ENCODE results near the gene TM9SF2.
A peak's percentile ranks its signal among the peaks of the same experiment; 100 is the strongest.
"Not testable (repeated sequence)": the region's sequence is repeated elsewhere in the genome, so short reads cannot be mapped to it uniquely, and the experiment has no call there.

TM9SF2 gene, protein sequence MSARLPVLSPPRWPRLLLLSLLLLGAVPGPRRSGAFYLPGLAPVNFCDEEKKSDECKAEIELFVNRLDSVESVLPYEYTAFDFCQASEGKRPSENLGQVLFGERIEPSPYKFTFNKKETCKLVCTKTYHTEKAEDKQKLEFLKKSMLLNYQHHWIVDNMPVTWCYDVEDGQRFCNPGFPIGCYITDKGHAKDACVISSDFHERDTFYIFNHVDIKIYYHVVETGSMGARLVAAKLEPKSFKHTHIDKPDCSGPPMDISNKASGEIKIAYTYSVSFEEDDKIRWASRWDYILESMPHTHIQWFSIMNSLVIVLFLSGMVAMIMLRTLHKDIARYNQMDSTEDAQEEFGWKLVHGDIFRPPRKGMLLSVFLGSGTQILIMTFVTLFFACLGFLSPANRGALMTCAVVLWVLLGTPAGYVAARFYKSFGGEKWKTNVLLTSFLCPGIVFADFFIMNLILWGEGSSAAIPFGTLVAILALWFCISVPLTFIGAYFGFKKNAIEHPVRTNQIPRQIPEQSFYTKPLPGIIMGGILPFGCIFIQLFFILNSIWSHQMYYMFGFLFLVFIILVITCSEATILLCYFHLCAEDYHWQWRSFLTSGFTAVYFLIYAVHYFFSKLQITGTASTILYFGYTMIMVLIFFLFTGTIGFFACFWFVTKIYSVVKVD

DNA sequence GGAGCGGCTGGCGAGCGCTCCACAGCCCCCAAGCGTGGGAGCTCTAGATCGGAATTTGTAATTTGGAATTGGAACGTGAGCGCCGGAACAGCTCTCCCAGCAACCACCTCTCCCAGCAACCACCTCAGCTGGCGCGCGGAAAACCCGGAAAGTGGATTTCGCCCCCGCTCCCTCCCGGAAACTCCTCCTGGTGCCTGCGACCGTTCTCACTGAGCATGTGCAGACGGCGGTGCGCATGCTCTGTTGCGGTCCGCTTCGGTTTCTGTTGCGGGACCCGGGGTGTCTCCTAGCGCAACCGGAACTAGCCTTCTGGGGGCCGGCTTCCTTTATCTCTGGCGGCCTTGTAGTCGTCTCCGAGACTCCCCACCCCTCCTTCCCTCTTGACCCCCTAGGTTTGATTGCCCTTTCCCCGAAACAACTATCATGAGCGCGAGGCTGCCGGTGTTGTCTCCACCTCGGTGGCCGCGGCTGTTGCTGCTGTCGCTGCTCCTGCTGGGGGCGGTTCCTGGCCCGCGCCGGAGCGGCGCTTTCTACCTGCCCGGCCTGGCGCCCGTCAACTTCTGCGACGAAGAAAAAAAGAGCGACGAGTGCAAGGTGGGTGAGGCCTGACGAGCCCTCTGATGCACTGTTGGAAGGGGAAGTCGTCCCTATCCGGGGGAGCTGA, at the start of gene TM9SF2:
TSS of gene TM9SF2 (plus strand) at position 289 of the 664 bp plus-strand sequence. CDS start at position 424, 135 bp downstream.
- DNase-seq (ENCODE audit: low read depth in 2 of 3, low spot score in 1 of 3): peak; percentile 95 to 98 (median 96)

DNA sequence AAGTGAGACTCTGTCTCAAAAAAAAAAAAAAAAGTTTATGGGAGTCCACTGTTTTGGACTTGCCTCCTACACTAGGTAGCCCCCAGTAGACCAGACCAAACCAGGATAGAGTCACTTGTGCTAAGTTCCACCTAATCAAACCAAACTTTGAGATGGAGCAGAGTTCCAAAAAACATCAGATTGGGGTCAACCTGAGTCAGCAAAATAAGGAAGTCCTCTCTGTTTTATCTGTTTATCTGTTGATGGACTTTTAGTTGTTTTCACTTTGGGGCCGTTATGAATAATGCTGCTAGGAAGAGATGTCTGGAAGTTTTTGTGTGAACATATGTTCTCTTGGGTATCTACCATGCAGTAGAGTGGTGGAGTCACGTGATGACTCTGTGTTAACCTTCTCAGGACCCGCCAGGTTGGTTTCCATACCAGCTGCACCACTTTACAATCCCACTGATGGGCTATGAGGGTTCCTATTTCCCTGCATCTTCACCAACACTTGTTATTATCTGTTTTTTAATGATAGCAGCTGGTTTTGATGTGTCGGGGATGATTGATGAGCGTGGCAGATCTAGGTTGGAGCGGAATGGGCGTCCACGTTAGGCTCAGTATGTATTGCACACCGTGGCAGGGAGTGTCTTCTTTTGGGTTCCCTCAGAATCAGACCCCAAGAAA, 46.6 kb upstream of the TM9SF2 start:
- DNase-seq (ENCODE audit: low read depth in 2 of 3, low spot score in 1 of 3): no peak

DNA sequence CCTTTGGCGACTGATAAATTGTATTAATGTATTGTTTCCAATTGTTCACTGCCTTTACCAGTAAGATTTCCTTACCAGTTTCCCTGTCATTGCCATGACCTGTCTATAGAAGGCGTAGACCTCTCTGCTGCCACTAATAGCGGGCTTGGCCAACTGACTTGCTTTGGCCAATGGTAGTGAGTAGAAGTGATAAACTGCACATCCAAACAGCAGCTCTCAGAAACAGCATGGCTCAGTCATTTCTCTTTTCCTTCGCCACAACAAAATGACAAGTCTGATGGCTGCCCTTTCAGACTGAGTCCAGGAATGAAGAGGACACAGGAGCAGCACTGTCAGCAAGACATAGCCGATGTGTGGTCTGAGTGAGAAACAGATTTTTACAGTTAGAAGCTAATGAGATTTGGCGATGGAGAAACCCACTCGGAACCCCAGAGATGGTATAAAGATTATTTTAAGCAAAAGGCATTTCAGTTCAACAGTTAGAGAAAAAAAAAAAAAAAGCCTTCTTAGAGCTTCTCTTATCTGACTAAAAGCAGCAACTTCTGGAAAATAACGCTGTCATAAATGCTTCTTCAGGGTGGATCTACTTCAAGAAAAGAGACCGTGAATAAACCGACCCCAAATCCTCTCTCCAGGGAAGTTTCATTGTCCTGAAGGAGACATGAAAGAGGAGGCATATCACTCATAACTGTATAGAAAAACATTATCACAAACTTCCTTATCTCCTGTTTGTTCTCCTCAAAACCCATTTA, 42.0 kb upstream of the TM9SF2 start:
- no peak for DNase-seq (ENCODE audit: low read depth in 2 of 3, low spot score in 1 of 3)

DNA sequence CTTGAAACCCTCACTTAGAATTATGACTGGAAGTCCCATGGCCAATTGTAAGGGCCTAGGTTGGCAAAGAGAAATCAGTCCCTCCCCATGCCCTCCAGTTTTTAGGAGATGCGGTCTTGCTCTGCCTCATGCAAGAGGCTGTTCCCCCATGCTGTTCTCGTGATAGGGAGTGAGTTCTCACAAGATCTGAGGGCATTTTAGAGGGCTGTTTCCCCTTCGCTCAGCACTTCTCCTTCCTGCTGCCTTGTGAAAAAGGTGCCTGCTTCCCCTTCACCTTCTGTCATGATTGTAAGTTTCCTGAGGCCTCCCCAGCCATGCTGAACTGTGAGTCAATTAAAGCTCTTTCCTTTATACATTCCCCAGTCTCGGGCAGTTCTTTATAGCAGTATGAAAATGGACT, 40.5 kb upstream of the TM9SF2 start:
- DNase-seq (ENCODE audit: low read depth in 2 of 3, low spot score in 1 of 3): not testable (repeated sequence)

DNA sequence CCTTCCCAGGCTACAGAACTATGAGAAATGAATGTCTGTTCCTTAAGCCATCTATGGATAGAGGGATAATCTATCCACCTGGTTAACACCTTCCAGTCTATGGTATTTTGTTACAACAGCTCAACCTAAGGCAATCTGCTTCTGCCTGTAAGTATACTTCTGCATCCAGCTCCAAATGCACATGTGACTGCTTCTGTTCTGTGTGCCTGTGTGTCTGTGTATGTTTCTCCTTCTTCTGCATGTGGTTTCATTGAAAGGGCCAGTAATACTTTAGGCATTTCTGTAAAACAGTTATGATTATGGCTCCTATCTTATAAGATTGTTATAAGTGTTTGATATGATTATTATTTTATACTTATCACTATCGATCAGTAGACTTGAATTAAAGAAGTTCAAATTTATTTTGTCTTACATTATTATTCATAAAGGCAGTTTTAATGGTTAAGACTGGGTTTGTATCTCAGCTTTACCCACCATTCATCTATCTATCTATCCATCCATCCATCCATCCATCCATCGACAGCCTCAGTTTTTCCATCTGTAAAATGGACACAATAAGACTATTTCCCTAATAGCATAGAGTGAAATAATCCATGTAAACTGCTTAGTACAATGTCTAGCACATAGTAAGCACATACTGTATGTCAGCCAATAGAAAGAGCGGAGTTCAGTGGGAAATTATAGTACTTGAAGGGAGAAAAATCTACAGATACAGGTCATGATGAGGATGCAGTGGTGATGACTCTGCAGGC, 37.5 kb upstream of the TM9SF2 start:
- DNase-seq (ENCODE audit: low read depth in 2 of 3, low spot score in 1 of 3): no peak

DNA sequence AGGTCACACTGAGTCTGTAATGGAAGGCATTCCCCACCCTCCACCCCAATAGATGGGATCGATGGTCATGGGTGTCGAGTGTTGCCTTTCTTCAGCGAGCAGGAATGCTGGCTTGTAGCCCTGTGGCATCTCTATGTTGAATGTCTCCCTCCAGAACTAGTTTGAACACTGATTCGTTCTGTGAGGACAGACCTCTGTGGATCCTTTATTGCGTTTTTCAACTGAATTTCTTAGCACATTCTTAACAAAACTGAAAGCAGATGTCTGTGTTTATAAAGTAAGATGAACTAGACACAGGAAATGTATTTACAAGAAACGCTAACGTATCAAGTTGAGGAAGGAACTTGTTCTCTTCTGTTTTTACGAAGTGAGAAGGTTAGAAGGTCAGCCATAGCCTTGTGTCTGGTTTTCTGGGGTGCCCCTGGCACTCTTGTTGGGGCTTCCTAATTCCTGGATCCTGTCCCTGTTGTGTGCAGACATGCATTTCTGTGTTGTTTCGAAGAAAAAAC, 36.8 kb upstream of the TM9SF2 start:
- no peak for DNase-seq (ENCODE audit: low read depth in 2 of 3, low spot score in 1 of 3)

DNA sequence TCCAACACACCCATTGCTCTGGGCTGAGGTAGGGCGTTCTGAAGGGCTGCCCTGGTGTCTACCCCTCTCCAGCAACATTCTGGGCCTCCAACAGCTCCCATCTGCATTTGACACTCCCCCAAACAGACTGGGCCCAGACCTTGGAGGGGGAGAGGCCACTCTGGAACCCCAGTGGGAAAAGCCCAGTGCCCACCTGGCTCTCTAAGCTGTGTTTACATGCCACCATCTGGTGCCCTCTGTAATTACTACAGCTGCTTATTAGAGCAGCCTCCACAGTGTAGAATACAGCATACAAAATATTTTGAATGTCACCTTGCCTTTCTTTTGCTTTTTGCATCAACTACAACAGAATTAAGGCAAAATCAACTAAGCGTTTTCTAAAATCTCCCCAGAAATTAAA, 35.8 kb upstream of the TM9SF2 start:
- no peak for DNase-seq (ENCODE audit: low read depth in 2 of 3, low spot score in 1 of 3)

DNA sequence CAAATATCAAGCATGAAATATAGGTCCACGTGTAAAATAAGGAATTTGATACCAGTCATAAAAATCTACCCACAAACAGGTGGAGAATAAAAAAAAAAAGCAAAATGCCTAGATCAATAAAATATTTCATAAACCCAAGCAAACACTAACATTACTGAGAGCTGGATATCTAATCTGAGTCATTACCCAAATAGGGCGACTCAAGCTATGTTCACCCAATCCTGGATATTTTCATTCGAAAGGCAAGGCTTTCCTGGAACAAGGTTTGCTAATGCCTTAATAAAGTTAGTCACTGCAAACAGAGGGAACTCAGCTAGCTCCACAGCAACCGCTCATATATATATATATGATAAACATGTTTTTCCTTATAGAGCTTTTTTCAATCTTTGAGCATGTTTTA, 33.5 kb upstream of the TM9SF2 start:
- no peak for DNase-seq (ENCODE audit: low read depth in 2 of 3, low spot score in 1 of 3)

DNA sequence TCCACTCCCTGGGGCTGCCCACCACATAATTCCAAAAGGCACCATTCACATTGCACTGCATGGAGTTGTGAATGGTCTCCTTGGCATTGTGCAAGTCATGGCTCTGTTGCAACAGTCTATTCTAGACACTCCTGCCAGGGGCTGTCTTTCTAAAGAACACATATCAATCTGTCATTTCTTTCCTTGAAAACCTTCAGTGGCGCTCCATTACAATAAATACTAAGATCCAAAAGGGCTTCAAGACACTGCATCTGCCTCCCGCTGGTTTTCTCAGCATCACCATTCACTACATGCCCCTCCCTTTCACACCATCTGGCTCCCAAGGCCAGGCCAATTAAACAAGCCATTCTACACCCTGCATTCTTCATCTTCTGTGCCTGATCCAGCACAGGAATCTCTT, 32.2 kb upstream of the TM9SF2 start:
- DNase-seq (ENCODE audit: low read depth in 2 of 3, low spot score in 1 of 3): no peak

DNA sequence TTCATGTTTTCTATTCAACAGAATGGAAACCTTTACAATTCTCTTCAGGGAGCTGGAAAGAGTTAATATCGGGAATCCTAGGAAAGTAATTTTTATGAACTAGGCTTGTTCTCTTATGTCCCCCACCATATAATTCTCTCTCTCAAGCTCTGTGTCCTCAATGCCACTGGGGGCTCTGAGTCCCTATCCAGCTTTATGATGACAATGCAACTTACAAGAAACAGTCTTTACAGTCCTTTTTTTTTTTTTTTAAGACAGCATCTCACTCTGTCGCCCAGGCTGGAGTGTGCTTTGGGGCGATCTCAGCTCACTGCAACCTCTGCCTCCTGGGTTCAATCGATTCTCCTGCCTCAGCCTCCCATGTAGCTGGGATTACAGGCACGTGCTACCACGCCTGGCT, 31.2 kb upstream of the TM9SF2 start:
- no peak for DNase-seq (ENCODE audit: low read depth in 2 of 3, low spot score in 1 of 3)

DNA sequence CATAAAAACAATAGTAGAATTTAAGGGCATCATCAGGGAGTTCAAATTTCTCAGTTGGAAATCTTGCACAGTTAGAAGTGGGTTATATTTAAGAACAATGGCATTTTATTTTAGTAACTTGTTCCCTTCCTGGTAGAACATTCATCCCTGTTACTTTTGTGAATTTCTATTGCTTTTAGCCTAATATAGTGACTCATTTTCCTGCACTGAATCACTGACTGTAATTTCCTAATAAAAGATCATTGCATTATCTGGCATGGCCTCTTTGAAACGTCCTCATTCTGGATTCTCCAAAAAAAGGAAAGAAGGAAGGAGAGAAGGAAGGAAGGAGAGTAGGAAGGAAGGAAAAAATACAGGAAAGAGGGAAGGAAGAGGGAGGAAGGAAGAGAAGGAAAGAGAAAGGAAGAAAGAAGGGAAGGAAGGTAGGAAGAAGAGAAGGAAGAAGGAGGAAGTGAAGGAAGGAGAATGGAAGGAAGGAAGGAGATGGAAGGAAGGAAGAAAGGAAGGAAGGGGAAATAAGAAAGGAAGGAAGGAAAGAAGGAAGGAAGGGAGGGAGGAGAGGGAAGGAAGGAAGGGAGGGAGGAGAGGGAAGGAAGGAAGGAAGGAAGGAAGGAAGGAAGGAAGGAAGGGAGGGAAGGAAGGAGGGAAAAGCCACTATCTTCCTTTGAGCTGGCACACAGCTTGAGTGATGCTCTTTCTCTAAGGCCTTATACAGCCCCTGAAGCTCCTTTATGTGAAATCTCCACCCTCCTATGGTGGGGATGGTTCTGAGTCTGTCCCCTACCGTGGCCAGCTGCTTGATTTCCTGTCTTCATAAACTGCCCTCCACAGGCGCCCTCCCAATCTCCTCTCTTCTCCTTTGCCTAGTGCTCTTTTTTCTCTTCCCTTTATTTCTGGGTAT, 29.8 kb upstream of the TM9SF2 start:
- no peak for DNase-seq (ENCODE audit: low read depth in 2 of 3, low spot score in 1 of 3)

DNA sequence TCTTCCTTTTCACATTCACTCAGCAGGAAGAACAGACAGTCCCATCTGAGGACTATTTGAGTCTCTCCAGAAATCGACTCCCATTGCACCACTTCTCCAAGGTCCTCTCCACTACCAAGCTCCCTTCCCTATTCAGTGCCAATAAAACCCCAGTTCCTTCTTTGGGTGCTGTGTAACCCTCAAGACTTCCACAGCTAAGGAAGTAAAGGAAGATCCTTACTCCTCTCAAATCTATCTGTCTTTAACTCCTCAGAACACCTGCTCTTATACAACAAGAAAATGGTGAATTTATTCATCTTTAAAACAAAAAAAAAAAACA, 29.2 kb upstream of the TM9SF2 start:
- DNase-seq (ENCODE audit: low read depth in 2 of 3, low spot score in 1 of 3): no peak

DNA sequence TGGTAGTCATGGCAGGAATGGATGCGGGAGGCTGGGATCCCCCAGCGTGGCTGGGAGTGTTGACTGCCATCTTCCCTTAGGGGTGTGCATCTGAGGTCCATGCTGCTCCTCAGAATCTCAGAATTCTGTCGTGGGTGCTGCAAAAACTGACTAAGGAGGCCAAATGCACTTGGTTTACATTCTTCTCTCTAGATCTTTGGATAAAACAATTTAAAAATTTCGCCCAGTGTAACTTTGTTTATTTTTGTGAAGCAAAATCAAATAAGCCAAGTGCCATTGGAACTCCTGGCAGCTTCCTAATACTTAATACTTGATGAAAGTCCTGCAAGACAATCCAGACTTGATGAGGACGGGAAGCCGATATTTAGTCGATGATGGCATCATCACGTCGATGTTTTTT, 27.8 kb upstream of the TM9SF2 start:
- DNase-seq (ENCODE audit: low read depth in 2 of 3, low spot score in 1 of 3): no peak

DNA sequence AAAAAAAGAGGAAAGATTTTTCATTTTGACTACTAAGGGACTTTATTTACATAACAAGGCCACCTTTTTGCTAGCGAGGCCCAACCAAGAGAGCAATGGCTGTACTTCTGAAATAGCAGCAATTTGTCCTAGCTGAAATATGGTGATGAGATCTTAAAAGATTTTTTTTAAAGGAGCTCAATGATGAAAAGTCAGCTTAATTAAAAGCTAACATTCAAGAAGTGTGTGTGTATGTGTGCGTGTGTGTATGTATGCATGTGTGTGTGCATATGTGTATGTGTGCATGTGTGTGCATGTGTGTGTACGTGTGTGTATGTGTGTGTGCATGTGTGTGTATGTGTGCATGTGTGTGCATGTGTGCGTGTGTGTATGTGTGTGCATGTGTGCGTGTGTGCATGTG, 24.6 kb upstream of the TM9SF2 start:
- no peak for DNase-seq (ENCODE audit: low read depth in 2 of 3, low spot score in 1 of 3)

DNA sequence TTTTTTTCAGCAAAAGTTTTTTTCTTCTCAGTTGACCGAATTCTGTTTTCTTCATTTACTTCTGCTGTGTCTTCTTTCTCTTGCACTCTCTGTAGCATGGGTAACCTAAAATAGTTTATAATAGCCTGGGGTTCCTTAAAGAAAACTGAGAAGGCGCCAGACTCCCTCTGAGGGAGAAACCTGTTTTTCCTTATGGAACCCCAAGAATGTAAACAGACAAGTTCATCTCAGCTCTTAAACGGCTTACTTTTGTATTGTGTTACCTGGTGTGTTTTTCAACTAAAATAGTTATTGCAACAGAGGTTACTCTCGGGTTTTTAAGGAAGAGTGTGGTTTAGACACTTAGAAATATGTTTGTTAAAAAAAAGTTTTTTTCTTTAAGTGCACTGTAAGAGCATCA, 23.8 kb upstream of the TM9SF2 start:
- no peak for DNase-seq (ENCODE audit: low read depth in 2 of 3, low spot score in 1 of 3)

DNA sequence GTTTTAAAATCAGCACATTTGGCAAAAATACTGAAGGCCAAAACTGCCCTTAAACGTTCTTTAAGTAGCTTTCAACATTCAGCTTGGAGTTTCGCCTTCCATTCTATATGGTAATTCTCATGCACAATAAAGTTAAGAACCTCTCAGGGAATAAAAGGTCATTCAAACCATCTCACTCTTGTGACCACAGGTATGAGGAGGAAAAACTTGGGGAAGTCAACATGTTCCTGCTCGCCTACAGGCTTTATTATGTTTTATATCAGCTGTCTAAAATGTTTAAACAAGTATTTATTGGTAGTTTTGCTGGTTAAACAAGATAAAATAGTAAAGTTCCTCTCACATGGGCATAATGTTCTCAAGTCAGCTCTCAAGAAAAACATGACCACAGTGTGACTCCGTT, 19.9 kb upstream of the TM9SF2 start:
- DNase-seq (ENCODE audit: low read depth in 2 of 3, low spot score in 1 of 3): no peak

DNA sequence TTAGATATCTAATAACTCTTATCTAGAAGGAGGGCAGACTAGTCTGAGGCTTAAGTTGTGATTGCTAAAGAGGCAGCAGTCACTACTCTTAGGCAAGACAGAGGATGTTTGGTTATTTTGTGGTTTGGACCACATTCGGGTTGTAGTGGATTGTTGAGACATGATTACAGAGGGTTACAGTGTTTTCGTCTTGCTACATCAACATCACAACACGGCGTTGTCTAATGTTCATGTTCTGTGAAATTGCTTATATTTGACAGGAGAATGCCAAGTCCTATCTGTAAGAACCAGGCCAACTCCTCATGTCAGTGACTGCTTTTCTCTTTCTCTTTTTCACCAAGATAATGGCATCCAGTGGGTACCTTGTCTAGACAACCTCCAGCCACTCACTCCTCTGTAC, 16.8 kb upstream of the TM9SF2 start:
- DNase-seq (ENCODE audit: low read depth in 2 of 3, low spot score in 1 of 3): no peak

DNA sequence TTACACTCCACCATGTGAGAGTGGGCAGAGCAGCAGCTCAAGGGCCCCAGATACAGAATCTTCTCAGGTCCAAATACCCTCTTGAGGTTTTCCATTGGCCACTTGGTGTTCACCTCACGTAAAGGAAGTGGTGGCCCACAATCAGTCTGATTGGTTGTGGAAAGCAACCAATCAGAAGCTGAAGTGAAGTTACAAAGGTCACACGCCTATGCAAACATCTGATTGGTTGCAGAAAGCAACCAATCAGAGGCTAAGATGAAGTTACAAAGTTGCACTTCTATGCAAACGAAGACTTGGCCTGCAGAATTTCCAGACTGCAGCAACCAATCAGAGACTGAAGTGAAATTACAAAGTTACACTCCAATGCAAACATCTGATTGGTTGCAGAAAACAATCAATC, 14.3 kb upstream of the TM9SF2 start:
- DNase-seq (ENCODE audit: low read depth in 2 of 3, low spot score in 1 of 3): no peak

DNA sequence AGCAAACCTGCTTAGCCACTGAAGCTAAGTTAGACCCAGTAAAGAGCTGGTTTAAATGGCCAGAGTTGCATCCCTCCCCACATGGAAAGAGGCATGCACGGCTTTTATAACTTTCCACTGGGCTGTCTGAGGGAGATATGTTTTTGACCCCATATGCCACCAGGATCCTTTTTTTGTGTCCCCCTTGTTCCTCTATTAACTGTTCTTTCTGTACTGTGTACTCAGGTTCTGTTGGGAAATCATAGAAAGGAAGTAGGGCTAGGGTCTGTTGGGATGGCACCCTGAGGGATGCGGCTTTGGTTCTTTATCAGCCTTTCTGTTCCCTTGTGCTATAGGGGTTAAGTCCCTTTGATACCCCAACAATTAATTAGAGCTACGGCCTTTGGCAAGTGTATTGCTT, 12.2 kb upstream of the TM9SF2 start:
- no peak for DNase-seq (ENCODE audit: low read depth in 2 of 3, low spot score in 1 of 3)

Measured in stimulated activated CD4-positive, alpha-beta T cell treated with anti-CD3 and anti-CD28 coated beads, Interleukin-12 subunit alpha, Interleukin-12 subunit beta, amount 100 ng/mL, for 48 hours (primary cell).